HG03457 (cell line): ENCODE measurements around the gene EEF2K.

Experiments used
- ATAC-seq: cut with Tn5 transposase; IDR thresholded peaks from one replicate; pipeline ENCODE4 v1.9.1; 2021; ENCODE audit warnings: moderate number of reproducible peaks; ENCODE audit not compliant: unreplicated experiment

Gene EEF2K

DNA sequence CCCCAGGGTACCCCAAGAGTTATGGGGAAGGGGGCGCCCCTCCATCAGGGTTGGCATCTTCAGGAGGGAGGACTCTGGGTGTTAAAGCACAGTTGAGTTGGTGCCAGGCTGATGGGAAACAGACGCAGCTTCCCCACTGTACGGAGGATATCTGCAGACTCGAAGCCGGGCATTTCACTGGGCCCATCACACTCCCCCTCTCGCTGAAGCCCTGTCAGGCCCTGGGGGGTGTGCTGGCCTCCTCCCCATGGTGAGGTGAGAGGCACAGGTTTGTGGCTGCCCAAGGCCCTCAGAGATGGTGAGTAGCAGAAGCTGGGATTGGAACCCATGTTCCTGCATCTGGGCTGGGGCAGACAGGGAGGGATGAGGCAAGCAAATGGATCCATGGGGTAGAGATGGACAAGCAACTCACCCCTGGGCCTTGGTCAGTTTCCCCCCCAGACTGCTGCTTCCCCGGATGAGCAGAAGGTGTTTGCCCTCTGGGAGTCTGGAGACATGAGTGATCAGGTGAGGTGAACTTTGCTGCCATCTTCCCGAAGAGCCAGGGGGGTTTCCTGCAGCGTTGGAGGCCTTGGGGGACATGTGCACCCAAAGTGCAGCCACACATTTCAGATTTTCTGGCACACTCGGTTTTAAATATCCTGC, 122.1 kb downstream of the EEF2K start:
- ATAC-seq: no peak

DNA sequence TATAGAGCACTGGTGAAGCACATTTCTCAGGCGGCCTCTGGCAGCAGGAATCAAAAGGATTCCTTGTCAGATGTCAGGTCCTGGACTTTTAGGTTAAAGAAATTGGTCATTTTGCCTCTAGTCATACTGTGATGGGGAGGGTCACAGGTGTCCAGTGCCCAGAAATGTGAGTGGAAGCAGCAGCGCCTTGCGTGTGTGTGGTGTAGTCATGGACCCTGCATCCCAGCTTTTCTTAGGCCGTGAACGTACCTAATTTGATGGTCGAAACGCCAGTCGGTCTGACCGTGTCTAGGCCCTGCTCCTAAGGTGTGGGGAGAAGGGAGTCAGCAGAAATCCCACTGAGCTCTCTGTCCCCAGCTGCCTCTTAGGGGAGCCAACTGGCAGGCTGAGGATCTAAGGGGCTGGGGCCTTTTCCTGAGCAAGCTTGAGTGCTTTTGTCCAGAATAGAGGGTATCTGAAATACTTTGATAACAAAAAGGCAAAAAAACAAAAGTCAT, 123.2 kb downstream of the EEF2K start:
- no peak for ATAC-seq

DNA sequence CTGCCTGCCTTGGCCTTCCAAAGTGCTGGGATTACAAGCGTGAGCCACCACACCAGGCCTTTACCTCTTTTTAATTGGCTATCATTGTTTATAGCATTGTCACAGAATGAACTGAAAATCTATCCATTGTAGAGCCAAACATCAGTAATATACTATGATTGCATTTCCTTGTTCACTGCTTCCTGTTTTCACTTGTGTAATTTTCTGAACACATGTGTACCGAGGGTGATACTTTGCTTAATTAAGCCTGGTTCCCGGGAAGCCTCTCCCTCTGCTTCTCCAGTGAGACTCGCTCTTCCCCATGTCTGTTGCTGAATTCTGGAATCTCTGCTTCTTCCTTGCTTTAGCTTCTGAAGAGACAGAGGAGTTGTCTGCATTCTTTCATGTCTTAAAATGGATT, 124.2 kb downstream of the EEF2K start:
- no peak for ATAC-seq

DNA sequence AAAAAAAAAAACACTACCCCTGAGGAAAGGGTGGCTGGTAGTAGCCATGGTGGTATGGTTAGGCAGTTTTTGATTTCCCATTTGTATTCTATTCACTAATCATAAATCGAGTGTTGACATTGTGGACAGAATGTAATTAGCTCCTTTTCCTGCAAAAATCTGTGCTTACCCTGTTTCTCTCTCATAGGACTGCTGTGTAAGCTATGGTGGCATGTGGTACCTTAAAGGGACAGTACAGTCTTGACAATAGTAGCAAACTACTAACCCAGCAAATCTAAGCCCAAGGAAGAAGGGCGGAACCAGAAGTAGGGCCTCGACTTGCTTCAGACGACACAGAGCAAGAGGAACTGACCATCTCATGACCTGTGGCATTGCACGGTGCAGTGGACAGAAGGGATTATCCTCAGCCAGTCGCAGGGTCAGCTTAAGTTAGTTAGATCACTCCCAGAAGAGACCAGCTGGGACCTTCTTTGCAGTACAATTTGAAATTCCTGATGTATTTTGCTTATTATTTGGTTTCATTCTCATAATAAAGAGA, 127.4 kb downstream of the EEF2K start:
- no peak for ATAC-seq

DNA sequence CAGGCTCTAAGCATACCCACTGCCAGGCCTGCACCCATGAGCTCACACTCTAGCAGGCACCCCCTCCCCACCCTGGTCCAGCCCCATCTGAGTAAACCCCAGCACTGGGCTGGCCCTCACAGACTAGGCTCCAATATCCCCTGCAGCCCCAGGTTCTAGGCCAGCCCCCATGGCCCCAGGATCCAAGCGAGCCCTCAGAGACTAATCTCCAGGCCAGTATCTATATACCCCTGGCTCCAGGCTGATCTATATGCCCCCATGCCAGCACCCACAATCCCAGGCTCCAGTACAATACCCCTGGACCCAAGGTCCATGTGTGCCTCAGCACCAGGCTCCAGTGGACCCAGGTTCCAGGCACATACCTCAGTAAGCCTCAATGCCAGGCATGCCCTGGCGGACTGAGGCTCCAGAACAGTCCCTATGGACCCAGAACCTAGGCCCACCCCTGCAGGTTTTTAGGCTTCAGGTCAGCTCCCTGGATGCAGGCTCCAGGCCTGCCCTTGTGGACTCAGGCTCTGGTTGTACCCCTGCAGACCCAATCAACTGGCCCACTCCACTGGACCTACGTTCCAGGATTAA, 129.7 kb downstream of the EEF2K start:
- ATAC-seq: no peak

DNA sequence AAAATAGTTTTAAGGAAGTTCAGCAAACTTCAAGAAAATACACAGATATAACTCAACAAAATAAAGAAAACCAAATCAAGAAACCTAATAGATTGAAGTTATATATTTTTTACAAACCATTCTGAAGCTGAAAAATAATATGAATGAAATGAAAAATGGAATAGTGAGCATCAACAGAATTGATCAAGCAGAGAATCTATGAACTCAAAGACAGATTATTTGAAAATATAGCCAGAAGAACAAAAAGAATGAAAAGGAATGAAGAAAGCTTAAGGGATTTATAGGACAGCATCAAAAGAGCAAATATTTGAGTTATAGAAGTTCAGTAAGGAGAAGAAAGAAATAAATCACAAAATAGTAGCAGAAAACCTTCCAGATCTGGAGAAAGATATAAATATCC, 130.5 kb downstream of the EEF2K start:
- no peak for ATAC-seq

DNA sequence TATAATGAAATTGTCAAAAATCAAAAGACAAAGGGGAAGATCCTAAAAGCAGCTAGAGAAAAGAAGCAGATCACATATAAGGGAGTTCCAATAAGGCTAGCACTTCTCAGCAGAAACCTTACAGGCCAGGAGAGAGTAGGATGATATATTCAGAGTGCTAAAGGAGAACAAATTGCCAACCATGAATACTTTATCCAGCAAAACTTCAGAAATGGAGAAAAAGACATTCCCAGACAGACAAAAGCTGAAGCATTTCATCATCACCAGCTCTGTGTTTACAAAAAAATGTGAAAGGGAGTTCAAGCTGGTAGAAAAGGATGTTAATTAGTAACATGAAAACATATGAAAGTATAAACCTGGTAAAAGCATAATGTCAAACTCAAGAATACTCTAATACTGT, 131.0 kb downstream of the EEF2K start:
- no peak for ATAC-seq

DNA sequence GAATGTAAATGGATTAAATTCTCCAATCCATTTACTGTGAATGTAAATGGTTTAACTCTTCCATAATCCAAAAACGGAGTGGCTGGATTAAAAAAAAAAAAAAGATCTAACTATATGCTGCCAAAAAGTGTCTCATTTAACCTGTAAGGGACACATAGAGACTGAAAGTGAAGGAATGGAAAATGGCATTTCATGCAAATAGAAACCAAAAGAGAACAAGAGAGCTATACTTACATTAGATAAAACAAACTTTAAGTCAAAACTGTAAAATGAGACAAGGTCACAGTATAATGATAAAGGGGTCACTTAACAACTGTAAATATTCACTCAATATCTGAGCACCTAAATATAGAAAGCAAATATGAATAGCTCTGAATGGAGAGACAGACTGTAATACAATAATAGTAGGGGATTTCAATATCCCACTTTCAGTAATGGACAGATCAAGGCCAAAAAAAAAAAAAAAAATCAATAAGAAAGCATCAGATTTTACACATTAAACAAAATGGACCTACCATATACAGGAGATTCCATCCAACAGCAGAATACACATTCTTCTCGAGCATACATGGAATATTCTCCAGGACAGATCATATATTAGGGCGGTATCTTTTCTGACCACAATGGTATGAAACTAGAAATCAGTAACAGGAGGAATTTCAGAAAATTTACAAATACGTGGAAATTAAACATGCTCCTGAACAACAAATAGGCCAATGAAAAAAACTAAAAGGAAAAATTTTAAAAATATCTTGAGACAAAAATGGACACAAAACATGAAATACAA, 132.0 kb downstream of the EEF2K start:
- no peak for ATAC-seq
